HG02885 (cell line): ENCODE data around the gene HNRNPD.
"Not testable (repeated sequence)": the region's sequence is repeated elsewhere in the genome, so short reads cannot be mapped to it uniquely, and the experiment has no call there.

Experiments used
- ATAC-seq: cut with Tn5 transposase; IDR thresholded peaks from one replicate; pipeline ENCODE4 v1.9.1; 2021; ENCODE audit warnings: mild to moderate bottlenecking; ENCODE audit not compliant: unreplicated experiment, poor library complexity

The HNRNPD gene

GRCh38 chr4:82373486-82373815, 340 bp downstream of the HNRNPD start:
- peak; percentile 23 for ATAC-seq

- ATAC-seq, result peak; percentile 23
These were observed 990 bp downstream of the HNRNPD start for GRCh38 chr4:82372517-82373485.

- no peak for ATAC-seq
These were observed 2.3 kb downstream of the HNRNPD start for GRCh38 chr4:82371497-82371896.

GRCh38 chr4:82367438-82368097, 6.2 kb downstream of the HNRNPD start:
- ATAC-seq, result no peak

- ATAC-seq, result not testable (repeated sequence)
These were observed 7.4 kb downstream of the HNRNPD start for GRCh38 chr4:82366431-82366830.

GRCh38 chr4:82363896-82364487, 9.8 kb downstream of the HNRNPD start:
- ATAC-seq, result no peak

- ATAC-seq, result peak; percentile 53
These were observed 11.2 kb downstream of the HNRNPD start for GRCh38 chr4:82362565-82362964.

GRCh38 chr4:82360298-82361177, 13.3 kb downstream of the HNRNPD start:
- ATAC-seq, result no peak

GRCh38 chr4:82358847-82359246, 14.9 kb downstream of the HNRNPD start:
- no peak for ATAC-seq

GRCh38 chr4:82357640-82358039, 16.2 kb downstream of the HNRNPD start:
- ATAC-seq, result no peak

GRCh38 chr4:82354788-82355187, 19.0 kb downstream of the HNRNPD start:
- ATAC-seq, result no peak

- ATAC-seq, result peak; percentile 59
These were observed 20.9 kb downstream of the HNRNPD start for GRCh38 chr4:82352825-82353366.

GRCh38 chr4:82352118-82352824, 21.5 kb downstream of the HNRNPD start:
- no peak for ATAC-seq

- ATAC-seq, result no peak
These were observed 27.7 kb downstream of the HNRNPD start for GRCh38 chr4:82346126-82346525.

GRCh38 chr4:82335043-82335442, 38.7 kb downstream of the HNRNPD start:
- ATAC-seq, result no peak

- ATAC-seq, result not testable (repeated sequence)
These were observed 40.1 kb downstream of the HNRNPD start for GRCh38 chr4:82333641-82334040.

- no peak for ATAC-seq
These were observed 42.0 kb downstream of the HNRNPD start for GRCh38 chr4:82331814-82332213.

GRCh38 chr4:82320351-82320750, 53.4 kb downstream of the HNRNPD start:
- ATAC-seq, result no peak

GRCh38 chr4:82303063-82303462, 70.7 kb downstream of the HNRNPD start:
- ATAC-seq, result not testable (repeated sequence)
